ENCODE data around the gene PLAGL1.

Gene PLAGL1

GRCh38 chr6:144009628-144010027, 1.6 kb upstream of the PLAGL1 start:
- in situ Hi-C loops (cut with MboI; ENCODE audit: low sequenced_read_pairs) = loop anchor here (10.0 kb wide), 1 partner anchor 435 kb away; no protein-coding TSS in a partner anchor

GRCh38 chr6:144008846-144009245, 787 bp upstream of the PLAGL1 start:
- in situ Hi-C loops (cut with MboI; ENCODE audit: low sequenced_read_pairs) = no loop called here

GRCh38 chr6:144007478-144008119, 460 bp downstream of the PLAGL1 start:
- in situ Hi-C loops (cut with MboI; ENCODE audit: low sequenced_read_pairs) = no loop called here

GRCh38 chr6:144006736-144007477, 1.2 kb downstream of the PLAGL1 start:
- in situ Hi-C loops (cut with MboI; ENCODE audit: low sequenced_read_pairs) = no loop called here

- in situ Hi-C loops (cut with MboI; ENCODE audit: low sequenced_read_pairs) = no loop called here
Measured at GRCh38 chr6:143999406-143999805, 8.7 kb downstream of the PLAGL1 start.

- in situ Hi-C loops (cut with MboI; ENCODE audit: low sequenced_read_pairs) = no loop called here
Measured at GRCh38 chr6:143998686-143999085, 9.4 kb downstream of the PLAGL1 start.

GRCh38 chr6:143993965-143994646, 14.0 kb downstream of the PLAGL1 start:
- in situ Hi-C loops (cut with MboI; ENCODE audit: low sequenced_read_pairs) = no loop called here

- in situ Hi-C loops (cut with MboI; ENCODE audit: low sequenced_read_pairs) = no loop called here
Measured at GRCh38 chr6:143992285-143992684, 15.8 kb downstream of the PLAGL1 start.

- in situ Hi-C loops (cut with MboI; ENCODE audit: low sequenced_read_pairs) = no loop called here
Measured at GRCh38 chr6:143986463-143987065, 21.5 kb downstream of the PLAGL1 start.

- in situ Hi-C loops (cut with MboI; ENCODE audit: low sequenced_read_pairs) = no loop called here
Measured at GRCh38 chr6:143984666-143985065, 23.4 kb downstream of the PLAGL1 start.

GRCh38 chr6:143982968-143983367, 25.1 kb downstream of the PLAGL1 start:
- in situ Hi-C loops (cut with MboI; ENCODE audit: low sequenced_read_pairs) = no loop called here

GRCh38 chr6:143980921-143981320, 27.1 kb downstream of the PLAGL1 start:
- in situ Hi-C loops (cut with MboI; ENCODE audit: low sequenced_read_pairs) = no loop called here

GRCh38 chr6:143976806-143977349, 31.2 kb downstream of the PLAGL1 start:
- in situ Hi-C loops (cut with MboI; ENCODE audit: low sequenced_read_pairs) = no loop called here

- in situ Hi-C loops (cut with MboI; ENCODE audit: low sequenced_read_pairs) = no loop called here
Measured at GRCh38 chr6:143974089-143974488, 34.0 kb downstream of the PLAGL1 start.

- in situ Hi-C loops (cut with MboI; ENCODE audit: low sequenced_read_pairs) = no loop called here
Measured at GRCh38 chr6:143973097-143973966, 34.7 kb downstream of the PLAGL1 start.

- in situ Hi-C loops (cut with MboI; ENCODE audit: low sequenced_read_pairs) = no loop called here
Measured at GRCh38 chr6:143971482-143972205, 36.4 kb downstream of the PLAGL1 start.

- in situ Hi-C loops (cut with MboI; ENCODE audit: low sequenced_read_pairs) = no loop called here
Measured at GRCh38 chr6:143970456-143971218, 37.4 kb downstream of the PLAGL1 start.

- in situ Hi-C loops (cut with MboI; ENCODE audit: low sequenced_read_pairs) = no loop called here
Measured at GRCh38 chr6:143969077-143969476, 39.0 kb downstream of the PLAGL1 start.
